Left lung (tissue), 10 donors: ENCODE measurements around the gene KMT5B. TPM values are rescaled to one million over a fixed set of nuclear protein-coding genes. Genes with fewer than 3 reads are reported as not detected.

ENCODE experiments used
- ATAC-seq: fragments of 200-7000 bp; cut with Tn5 transposase; one replicate; pipeline ENCODE4 v1.9.1; 2020; ENCODE audit warnings: moderate library complexity
- DNase-seq, 4 donors: peaks; one replicate each; pipeline ENCODE4 v3.0.0-alpha.2; 2013 to 2020
- H3K27ac ChIP-seq, 2 donors: fragments of 200-600 bp; sonication (generic) in 1 of 2; one replicate each; pipeline versions ENCODE4 v1.5.0 to v1.8.0; 2020 to 2021
- H3K27me3 ChIP-seq, 2 donors: fragments of 200-600 bp; sonication (generic) in 1 of 2; one replicate each; pipeline versions ENCODE4 v1.5.0 to v1.8.0; 2020 to 2021
- H3K36me3 ChIP-seq, 2 donors: fragments of 200-600 bp; sonication (generic) in 1 of 2; one replicate each; pipeline versions ENCODE4 v1.5.0 to v1.8.0; 2020 to 2021
- H3K4me1 ChIP-seq, 2 donors: fragments of 200-600 bp; one replicate each; pipeline ENCODE4 v1.8.0; 2021
- H3K4me3 ChIP-seq, 2 donors: fragments of 200-600 bp; sonication (generic) in 1 of 2; one replicate each; pipeline versions ENCODE4 v1.5.0 to v1.8.0; 2020 to 2021; ENCODE audit warnings: mild to moderate bottlenecking in 1 of 2
- H3K9me3 ChIP-seq, 2 donors: fragments of 200-600 bp; sonication (generic) in 1 of 2; one replicate each; pipeline versions ENCODE4 v1.5.0 to v1.8.0; 2020 to 2021
- intact Hi-C, 2 donors: fragments of 100-400 bp; cut with DNase I; formaldehyde crosslinking; loops; one replicate each; pipeline versions ENCODE4 v1.11.2 to v1.14.2; 2022
- polyA plus RNA-seq, 6 donors: library from polyadenylated mRNA; unstranded; fragments of 120-200 nt; gene quantifications; one replicate each; pipeline ENCODE4 v1.2.1, GENCODE V29; 2013; ENCODE audit not compliant: insufficient read length in 6 of 6
- total RNA-seq, 2 donors: library from RNA; stranded (reverse); fragmentation: NEBNext Ultra II Directional; extraction: Animal tissue kit (Norgen Biotek cat#: 25700); gene quantifications; one replicate each; pipeline ENCODE4 v1.2.1, GENCODE V29; 2021
- TF ChIP-seq, protein P1 (sequence below), 2 donors: fragments of 200-600 bp; sonication (generic) in 1 of 2; IDR thresholded peaks; one replicate each; pipeline versions ENCODE4 v1.5.0 to v1.8.0; 2021; ENCODE audit warnings: antibody characterized with exemption in 2 of 2
- donor health status: DM: no; HTN: yes; CAD: no.
- donor health status: DM: no; HTN: no; CAD: no.

The KMT5B gene
- total and polyA plus RNA-seq, 8 donors = 36.0 to 91.7 (median 86.4) TPM

DNA sequence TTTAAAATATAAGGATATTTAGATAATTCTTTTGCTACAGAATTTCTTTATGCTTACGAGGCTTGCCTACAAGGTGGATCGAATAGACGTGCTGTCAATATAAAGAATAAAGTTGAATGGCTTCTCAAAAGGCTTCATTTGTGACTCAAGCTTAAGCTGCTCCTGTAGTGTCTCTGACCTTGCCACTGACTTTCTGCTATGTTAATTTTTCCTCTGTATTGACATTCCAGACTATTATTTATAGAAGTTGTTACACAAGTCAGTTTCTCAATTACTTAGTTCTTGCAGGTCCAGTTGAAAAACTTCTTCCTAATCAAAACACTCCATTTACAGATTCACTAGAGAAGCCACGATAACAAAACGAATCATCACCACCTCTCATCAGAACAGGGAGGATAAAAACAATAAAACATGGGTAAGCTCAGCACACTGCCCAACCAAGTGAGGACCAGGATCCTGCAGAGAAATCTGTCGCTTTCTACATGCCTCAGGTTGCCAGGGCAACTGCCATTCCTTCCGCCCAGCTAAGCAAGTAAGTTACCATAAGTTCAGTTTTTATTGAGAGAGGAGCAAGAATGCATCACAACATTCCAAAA lies 52.9 kb downstream of the KMT5B start:
- no peaks in the 10 kb centered on the region for H3K27me3 ChIP-seq
- TF ChIP-seq, protein P1, sequence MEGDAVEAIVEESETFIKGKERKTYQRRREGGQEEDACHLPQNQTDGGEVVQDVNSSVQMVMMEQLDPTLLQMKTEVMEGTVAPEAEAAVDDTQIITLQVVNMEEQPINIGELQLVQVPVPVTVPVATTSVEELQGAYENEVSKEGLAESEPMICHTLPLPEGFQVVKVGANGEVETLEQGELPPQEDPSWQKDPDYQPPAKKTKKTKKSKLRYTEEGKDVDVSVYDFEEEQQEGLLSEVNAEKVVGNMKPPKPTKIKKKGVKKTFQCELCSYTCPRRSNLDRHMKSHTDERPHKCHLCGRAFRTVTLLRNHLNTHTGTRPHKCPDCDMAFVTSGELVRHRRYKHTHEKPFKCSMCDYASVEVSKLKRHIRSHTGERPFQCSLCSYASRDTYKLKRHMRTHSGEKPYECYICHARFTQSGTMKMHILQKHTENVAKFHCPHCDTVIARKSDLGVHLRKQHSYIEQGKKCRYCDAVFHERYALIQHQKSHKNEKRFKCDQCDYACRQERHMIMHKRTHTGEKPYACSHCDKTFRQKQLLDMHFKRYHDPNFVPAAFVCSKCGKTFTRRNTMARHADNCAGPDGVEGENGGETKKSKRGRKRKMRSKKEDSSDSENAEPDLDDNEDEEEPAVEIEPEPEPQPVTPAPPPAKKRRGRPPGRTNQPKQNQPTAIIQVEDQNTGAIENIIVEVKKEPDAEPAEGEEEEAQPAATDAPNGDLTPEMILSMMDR (IDR thresholded peaks at IDR 0.05) = no peak
- H3K36me3 ChIP-seq = peaks cover 0 to 64% of the 10 kb centered on the region in 2 donors
- no peak overlapping the region for H3K27ac ChIP-seq
- no peak overlapping the region for H3K4me3 ChIP-seq
- intact Hi-C loops = no loop called here
- ATAC-seq = peak; percentile 83
- H3K4me1 ChIP-seq = no peaks in the 10 kb centered on the region
- no peak for DNase-seq
- H3K9me3 ChIP-seq = no peaks in the 10 kb centered on the region

DNA sequence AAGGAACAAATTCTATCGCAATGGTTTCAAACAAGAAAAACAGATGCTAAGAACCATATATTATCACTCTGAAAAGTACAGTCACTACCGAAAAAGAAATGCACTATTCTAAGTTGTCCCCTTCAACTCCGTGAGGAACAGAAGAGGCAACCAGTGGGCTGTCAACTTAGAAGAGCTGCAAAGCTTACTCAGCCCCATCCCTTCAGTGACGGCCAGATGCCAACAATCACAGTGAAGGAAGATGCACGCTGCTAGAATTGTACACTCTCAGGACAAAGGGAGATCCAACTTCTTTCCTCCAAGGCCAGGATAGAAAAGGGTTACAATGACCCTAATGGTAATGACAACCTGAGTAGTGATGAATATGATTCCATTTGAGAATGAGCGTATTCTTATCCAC lies 53.4 kb downstream of the KMT5B start:
- H3K4me3 ChIP-seq = no peak overlapping the region
- ATAC-seq (no peak), DNase-seq (no peak)
- H3K4me1 ChIP-seq = no peaks in the 10 kb centered on the region
- TF ChIP-seq, protein P1 (IDR thresholded peaks at IDR 0.05) = no peak
- intact Hi-C loops = no loop called here
- no peak overlapping the region for H3K27ac ChIP-seq
- H3K9me3 ChIP-seq = no peaks in the 10 kb centered on the region
- no peaks in the 10 kb centered on the region for H3K27me3 ChIP-seq
- peaks cover 0 to 62% of the 10 kb centered on the region in 2 donors for H3K36me3 ChIP-seq

DNA sequence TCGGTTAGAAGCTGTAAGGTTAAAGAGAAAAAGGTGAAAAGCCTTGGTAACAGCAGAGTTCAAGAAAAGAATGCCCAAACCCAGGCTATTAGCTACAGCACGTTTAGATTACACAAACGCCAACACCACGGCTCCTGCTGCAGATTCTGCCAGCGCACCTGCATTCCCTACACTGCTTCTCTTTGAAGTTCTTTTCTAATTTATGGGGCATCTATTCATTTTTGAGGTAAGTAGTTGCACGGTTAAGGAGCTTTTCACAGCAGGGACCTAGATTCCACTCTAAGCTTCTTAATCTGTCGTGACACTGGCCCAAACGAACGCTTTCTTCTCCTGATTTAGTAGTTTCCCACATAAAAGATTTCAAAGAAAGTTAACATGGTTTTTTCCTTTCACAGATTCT lies 53.9 kb downstream of the KMT5B start:
- intact Hi-C loops = no loop called here
- H3K27me3 ChIP-seq = no peaks in the 10 kb centered on the region
- H3K9me3 ChIP-seq = no peaks in the 10 kb centered on the region
- H3K4me1 ChIP-seq = no peaks in the 10 kb centered on the region
- H3K36me3 ChIP-seq = peaks cover 0 to 57% of the 10 kb centered on the region in 2 donors
- no peak overlapping the region for H3K4me3 ChIP-seq
- no peak for DNase-seq
- TF ChIP-seq, protein P1 (IDR thresholded peaks at IDR 0.05) = no peak
- H3K27ac ChIP-seq = no peak overlapping the region
- no peak for ATAC-seq

DNA sequence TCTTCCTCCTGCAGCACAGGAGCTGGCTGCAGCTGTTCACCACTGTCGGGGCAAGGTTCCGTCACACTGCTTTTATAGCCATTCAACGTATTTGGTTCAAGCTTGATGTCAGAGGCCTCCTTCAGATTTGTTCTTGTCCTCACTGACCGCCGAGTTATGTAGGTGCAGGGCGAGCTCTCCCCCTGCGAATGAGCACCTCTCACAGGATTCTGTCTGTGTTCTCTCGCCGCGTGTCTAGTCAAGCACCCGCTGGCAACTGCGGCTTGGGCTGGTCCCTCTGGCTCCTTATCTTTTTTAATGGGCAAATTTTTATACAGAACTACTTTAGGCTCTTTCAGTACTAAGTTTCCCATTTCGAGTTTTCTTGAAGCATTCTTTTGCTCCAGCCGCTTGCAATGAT lies 54.5 kb downstream of the KMT5B start:
- DNase-seq (no peak), ATAC-seq (peak; percentile 65)
- TF ChIP-seq, protein P1 (IDR thresholded peaks at IDR 0.05) = no peak
- Histone ChIP-seq H3K27me3 (no peaks in the 10 kb centered on the region), H3K9me3 (no peaks in the 10 kb centered on the region), H3K4me1 (no peaks in the 10 kb centered on the region), H3K27ac (no peak overlapping the region), H3K36me3 (peaks cover 0 to 51% of the 10 kb centered on the region in 2 donors), H3K4me3 (no peak overlapping the region)
- intact Hi-C loops = no loop called here

DNA sequence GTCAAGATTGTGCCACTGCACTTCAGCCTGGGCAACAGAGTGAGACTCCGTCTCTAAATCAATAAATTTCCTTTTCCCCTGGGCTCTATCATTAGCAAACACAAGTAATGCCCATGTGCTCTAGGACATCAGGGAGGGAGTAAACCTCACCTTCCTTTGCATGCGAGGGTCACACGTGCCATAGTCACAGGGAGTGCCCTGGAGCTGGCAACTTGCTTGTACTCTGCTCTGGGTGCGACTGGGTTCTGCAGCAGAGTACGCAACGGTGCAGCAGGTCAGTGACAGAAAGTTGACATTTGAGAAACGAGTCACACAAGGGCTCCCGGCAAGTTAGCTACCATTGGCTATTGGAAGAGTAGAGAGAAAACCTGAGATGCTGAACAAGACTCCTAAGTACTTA lies 59.4 kb downstream of the KMT5B start:
- Histone ChIP-seq H3K4me1 (peaks cover 7 to 8% of the 10 kb centered on the region in 2 donors), H3K4me3 (no peak overlapping the region), H3K27ac (no peak overlapping the region), H3K36me3 (peaks cover 0 to 24% of the 10 kb centered on the region in 2 donors), H3K9me3 (no peaks in the 10 kb centered on the region), H3K27me3 (no peaks in the 10 kb centered on the region)
- TF ChIP-seq, protein P1 (IDR thresholded peaks at IDR 0.05) = no peak
- DNase-seq = peak in 1 of 4 donors; percentile 18
- intact Hi-C loops = no loop called here
- ATAC-seq = no peak
